GM03348 (cell line): ENCODE results near the gene LBH.

Source experiments
- DNase-seq: peaks from one replicate; pipeline ENCODE4 v3.0.0; 2012; ENCODE audit warnings: low spot score

Gene LBH

DNA sequence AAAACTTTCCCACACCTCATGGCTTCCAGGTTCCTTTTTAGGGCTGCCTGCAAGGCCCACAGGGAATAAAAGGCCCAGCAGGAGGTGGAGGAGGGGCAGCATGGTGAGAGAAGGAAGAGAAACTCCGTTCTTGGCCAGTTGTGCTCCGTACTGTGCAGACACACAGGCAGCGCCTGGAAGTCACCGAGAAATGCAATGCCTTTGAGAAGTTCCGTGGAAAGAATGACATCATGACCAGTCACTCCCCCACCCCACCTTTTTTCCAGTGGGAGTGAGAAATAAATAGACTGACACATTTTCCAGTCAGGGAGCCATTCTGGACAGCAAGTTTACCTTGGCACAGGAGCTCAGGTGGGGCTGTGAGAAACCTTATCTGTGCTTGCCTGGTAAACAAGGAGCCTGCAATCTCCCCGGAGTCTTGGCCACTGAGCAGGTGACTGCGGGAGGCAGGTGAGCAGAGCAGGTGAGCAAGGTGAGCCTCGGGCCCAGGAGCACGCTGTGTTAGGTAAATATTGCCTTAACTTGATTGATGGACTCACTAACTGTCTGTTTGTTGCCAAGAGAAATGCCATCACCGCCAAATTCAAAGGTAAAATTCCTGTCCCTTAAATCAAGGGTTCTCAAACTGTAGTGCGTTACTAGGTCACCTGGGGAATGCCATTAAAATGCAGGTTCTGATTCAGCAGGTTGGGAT lies 13.5 kb upstream of the LBH start:
- DNase-seq, result no peak

DNA sequence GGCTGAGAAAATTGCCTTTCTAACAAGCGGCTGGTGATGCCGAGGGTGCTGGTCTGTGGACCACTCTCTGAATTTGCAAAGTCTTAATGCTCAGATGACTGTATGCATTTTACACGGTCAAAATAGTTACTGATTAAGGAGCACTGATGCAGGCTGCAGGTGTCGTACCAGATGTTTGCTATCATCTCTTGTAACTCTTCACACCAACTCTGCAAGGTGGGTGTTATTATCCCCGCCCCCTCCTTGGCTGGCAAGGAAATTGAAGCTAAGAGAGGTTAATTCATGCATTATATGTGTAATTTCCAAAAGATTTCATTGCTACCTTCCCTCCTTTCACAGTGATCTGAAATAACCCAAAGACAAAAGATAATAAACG lies 13.0 kb upstream of the LBH start:
- no peak for DNase-seq

DNA sequence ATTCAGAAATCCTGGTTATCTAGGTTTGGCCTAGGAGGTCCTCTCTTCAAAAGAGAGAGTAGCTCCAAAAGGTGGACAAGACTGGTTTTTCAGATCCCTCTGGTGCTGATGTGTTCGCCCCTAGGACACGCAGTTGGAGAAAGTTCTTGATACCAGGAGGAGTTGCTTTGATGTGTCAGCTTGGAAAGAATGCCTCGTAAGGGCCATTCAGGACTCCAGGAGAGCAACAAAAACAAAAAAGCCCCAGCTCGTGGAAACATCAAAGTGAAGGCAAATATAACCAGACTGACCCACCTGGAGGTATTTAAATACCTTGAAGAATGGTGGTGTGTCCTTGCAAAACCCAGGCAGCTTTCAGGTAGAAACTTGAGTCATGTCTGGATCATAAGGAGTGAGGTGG lies 12.5 kb upstream of the LBH start:
- no peak for DNase-seq

DNA sequence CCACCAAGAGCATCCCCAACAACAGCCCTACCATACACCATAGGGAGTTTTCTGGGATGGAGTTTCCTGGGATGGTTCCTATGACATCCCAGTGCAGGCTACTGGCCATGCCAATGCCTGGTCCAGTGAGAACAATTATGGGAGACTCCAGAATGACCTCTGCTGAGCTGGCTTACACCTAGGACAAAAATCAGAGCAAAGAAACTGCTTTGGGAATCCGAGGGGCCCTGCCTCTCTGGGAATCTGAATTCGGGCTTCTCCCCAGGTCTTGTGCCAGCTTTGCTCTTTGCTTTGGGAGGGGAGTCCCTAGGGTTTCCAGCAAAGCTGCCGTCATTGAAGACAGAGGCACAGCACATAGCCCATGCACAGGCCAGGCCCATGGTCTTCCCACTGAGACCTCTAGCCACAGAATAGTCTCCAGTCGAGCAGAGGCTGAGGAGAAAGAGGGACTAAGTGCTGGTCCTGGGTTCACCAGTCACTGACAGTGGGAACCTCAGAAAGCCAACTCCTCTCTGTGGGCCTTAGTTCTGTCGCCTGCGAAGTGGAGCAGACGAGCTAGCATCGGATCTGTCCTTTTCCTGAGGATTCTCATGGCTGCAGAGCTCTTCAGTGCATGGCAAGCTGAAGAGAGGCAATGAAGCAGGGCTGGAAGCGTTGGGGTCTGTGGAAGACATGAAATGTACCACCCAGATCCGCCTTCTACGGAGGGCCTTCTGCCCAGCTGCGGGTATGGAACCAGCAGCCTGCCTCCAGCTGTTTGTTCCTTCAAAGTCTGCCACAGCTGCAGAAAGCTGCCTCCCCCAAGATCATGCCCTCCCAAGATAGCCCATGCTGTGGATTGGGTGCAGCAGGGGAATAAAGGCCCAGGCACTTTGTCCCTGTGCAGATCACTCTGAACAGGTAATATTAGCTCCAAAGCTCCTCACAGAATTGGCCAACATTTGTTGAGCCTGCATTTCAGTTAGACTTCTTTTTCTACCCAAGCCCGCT lies 11.2 kb upstream of the LBH start:
- no peak for DNase-seq

DNA sequence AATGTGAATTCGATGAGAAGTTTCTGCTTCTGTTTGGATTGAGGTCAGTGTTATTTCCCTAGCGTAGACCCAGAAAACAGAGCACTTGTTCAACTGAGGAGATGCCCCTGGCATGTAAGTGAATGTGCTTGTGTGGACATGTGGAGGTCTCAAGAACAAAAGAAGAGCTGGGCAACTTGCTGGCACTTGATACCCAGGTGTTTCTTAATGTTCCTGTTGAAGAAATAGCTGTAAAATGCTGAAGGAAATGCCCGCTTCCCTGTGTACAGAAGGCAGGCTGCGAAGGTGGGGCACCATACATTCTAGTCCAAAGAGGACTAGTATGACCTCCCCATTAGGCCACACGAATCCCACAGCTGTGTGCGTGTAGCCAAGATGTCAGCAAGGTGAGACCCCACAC lies 9.8 kb upstream of the LBH start:
- no peak for DNase-seq

DNA sequence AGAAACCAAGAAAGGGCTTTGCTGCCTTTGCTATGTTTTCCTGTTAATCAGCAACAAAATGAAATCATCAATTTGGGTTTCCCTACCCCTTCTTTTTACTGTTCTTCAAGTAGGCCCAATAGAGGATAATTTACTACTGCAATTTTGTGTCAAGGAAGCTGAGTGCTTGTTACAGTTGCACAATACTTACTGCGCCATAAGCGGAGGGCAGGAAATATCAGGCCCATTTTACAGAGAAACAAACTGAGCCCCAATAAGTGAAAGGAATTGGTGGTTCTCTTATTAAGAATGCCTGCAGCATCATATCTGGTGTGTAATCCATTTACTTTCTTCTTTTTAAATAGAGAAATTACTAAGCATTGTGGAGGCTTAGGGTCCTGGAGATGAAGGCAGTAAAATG lies 9.3 kb upstream of the LBH start:
- no peak for DNase-seq

DNA sequence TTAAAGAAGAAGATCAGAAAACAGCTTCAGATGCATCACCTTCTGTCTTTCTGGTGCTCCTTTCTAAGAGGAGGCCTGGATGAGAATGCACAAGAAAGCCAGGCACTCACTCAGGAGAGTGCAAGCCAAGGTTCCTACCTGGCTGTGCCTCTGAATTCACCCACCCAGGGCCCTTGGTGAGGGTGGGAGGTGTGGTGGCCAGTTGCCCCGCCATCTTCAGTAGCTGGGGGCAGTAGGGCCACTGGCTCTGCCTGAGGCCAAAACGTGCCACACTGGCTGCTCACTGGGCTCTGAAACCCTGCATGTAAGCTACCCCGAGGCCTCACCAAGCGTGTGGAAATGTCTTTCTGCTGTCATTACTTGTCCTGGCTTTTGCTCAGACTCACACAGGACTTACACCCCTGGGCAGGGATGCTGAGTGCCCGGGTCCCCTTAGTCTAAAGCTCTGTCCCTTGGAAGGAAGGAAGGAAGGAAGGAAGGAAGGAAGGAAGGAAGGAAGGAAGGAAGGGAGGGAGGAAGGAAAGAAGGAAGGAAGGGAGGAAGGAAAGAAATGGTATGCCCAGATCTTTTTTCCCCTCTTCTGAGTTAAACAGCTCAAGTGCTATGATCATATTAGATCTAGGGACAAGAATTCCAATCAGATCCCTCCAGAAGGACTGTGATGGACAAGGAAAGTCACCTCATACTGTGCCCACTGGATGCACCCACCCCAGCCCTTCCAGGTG lies 8.5 kb upstream of the LBH start:
- no peak for DNase-seq

DNA sequence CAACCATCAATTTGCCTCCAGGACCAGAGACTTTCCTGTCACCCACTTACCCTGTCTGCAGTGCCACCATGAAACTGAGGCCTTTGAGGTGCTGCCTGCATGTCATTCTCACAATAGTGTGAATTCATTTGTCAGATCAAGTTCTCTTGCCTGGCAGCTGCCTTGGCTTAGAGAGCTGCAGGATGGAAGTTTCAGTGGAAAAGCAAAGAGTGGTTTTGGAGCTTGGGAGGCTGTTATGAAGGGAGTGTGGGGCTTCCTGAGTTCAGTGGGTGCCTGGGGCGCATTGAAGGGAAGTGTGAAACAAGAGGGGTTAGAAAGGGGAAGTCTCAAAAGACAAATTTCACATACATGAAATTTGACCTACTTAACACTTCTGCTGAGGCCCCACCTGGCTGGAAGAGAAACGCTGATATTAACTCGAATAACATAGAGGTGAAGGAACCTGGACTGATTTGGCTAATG lies 7.9 kb upstream of the LBH start:
- DNase-seq, result no peak

DNA sequence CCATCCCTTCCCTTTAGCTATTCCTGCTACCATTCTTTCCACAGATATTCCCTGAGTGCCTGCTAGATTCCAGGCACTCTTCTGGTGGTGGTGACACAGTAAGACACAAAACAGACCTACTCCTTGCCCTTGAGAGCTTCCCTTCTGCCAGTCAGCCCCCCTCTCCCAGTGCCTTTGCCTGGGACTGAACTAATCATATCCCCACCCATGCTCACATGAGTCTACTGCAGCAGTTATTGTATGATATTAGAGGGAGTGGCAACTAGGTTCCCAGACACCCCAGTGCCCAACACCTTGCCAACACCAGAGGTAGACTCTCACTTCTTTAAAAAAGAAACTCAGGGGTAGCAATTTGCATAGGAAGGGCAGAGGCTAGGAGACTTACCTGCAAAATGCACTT lies 7.2 kb upstream of the LBH start:
- DNase-seq, result no peak

DNA sequence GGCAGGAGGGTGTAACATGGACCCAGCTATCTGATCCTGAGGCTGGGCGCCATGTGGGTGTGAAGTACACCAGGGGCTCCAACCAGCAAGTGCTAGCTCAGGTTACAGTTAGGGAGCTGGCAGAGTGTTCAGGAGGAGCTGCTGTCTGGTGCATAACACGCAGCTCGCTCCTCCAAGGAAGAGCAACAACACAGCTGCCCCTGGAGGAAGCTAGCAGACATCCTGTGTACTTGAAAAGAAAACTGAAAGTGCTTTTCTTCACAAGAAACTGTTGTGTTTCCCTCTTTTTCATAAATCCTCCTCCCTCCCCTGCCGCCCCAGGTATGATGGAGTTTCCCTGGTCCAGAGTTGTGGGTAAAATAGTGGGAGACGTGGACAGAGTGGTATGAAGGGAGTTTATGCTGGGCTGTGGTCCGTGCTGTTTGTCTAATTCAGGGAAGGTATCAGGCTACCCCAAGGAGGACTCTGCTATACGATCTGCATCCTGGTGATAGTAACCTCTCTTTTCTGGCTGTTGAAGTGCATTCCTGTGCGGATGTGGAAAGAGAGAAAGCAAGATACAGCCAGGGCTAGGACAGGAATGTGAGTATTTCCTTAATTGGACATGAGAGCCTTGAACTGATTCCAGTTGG lies 6.1 kb upstream of the LBH start:
- DNase-seq, result peak; percentile 80

DNA sequence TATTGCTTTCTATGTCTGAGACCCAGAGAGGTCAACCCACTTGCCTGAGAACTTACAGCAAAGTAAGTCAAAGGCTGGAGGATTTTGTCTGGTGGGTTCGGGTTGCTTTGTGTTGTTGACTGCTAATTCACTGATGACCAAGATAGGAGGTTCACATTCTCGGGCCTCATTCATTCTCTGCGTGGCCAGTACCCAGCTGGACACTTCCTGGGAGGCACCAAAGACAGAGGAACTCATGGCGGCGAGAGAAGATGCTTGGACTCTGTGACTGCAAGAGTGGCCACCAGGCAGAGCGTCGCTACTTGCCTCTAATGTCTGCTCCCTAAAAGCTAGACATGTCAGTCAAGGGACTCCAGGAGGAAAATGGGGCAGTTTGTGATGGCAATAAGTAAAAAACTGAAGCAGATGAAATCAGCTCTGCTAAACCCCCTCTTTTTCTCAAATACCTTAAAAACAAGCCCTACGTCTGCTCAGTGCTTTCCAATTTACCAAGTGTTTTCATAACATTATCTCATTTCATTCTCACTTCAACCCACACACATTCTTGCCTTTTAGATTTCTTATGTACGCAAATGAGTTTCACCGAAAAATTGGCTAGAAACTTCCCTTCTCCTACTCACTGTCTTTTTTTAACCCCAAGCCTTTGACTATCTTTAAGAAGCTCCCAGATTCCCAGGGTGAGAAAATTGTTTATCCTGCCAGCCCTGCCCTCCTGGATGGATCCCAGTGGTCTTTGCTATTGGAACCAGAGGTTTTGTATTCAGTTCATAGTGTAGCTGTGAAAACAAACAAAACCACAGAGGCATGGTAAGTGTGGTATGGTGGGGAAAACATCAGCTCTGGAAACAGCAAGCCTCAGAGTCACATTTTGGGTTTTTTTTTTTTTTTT lies 4.9 kb upstream of the LBH start:
- peak; percentile 39 for DNase-seq

DNA sequence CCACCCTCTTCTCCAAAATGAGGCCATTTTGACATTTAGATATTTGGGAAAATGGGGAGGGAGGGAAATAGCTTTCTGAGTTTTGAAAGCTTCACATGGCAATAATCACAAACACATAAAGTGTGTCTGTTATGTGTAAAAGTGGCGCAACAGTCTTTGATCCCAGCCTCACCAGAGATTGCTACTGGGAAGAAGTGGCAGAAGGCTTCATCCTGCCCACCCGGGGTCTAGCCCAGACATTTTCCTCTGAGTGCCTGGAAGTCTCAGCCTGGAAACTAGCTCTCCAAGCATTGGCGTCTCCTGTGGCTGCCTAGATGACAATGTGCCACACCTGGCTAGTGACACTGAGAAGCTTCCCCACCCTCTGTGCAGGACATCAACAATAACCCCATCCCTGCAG lies 1.7 kb upstream of the LBH start:
- DNase-seq, result no peak

DNA sequence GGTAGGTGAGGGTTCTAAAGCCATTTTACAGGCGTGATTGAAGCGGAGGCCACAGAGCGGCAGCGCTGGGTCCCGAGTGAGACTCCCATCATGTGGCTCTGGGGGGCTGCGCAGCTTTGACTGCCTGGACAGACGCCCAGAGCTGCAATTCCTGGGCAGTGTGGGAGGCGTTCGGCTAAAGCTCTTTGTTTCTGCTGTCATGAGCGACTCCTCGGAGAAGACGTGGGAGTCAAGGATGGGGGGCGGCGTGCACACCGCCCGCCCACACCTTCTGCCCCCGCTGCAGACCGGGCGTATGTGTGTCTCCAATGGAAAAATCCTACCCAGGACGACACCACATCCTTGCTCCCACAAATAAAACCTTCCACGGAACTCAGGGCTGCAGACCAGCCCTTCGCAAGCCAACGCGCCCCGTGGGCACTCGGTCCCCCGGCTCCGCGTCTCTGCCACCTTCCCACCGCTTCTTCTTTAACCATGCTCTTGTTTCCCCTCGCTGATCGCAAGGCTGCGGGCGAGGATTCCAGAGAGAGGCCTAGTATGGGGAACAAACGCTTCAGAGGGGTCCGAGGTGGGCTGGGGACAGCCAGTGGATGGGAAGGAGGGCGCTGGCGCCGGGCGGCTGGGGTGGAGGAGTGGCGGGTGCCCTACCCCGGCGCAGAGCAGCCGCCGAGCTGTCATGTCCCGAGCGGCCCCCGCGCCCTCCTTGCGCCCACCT lies 680 bp upstream of the LBH start:
- peak; percentile 30 for DNase-seq

DNA sequence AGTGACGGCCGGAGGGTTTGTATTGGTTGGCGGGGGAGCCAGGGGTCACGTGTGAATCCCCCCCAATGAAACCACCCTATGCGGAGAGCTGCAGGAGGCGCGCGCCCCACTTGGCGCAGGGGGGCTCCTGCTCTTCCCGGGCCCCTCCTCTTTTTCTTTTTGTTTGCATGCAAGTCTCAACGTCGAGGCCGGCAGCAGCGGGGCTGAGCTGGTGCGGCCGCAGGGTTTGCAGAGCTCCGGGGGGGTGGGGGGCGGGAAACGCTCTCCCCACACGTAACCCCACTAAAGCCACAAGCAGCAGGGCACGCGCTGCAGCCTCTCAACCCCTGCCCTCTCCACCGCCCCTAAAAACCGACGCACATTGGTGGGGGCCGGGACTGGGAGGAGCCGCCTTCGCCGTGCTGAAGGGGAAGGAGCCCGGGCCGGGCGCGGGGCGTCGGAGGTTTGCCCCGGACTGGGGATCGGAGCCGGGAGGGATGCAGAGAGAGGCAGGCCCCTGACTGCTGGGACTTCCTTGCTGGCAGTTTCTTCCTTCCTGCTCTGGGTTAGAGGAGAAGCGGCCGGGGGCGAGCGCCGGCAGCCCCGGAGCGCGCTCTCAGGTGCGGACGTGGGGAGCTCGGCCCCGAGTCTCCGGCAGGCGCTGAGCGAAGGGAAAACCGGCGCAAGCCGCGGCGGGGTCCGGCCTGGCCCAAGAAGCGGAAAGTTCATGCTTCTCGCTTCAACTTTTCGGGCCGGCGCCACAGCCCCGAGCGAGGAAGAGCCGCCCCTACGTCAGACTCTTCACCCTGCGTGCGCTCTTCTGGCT lies 864 bp downstream of the LBH start:
- DNase-seq, result peak; percentile 75

DNA sequence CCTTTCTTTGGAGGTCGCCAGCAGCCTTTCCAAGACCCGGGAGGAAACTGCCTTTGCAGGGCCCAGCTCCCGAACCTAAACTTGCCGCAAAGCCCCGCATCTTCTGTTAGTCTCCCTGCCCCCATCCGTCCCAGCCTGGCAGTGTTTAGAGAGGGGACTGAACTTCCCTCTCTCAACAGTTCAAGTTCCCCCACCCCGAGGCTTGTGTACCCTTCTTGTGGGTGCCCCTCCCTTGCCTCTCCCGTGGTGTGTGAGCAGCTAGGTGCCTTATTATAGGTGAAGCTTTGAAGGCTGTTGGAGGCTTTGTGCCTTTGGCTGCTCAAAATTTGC lies 1.4 kb downstream of the LBH start:
- DNase-seq, result no peak

DNA sequence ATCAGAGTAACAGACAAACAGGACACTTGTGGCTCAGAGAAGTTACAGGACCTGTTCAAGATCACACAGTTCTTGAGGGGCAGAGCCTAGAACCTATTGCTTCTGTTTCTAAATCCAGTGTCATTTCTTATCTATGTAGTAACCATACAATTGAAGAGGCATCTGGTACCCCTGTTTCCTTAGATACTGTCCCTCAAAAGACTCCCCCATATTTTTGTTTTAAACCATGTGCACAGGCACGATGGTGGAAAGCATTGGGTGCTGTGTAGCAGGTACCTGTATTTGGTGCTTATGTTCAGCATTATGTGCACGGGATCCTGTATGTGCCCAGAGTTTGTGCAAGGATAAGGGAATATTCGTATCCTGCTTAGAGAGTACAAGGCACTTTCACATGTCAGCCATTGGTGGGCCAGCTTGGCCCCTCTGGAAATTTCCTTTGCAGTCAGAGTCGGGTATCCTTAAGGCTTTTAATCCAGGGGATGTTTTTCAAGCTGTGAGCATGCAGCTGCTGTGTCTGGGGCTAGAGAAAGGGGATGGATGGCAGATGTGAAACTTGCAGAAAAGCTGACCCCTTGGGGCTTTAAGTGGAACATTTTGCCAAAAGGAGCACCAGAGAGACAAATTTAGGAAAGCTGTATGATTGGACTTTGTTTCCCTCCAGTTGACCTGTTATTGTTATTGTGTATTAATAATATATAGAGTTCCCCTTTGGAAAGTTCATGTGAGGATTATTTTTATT lies 2.1 kb downstream of the LBH start:
- no peak for DNase-seq

DNA sequence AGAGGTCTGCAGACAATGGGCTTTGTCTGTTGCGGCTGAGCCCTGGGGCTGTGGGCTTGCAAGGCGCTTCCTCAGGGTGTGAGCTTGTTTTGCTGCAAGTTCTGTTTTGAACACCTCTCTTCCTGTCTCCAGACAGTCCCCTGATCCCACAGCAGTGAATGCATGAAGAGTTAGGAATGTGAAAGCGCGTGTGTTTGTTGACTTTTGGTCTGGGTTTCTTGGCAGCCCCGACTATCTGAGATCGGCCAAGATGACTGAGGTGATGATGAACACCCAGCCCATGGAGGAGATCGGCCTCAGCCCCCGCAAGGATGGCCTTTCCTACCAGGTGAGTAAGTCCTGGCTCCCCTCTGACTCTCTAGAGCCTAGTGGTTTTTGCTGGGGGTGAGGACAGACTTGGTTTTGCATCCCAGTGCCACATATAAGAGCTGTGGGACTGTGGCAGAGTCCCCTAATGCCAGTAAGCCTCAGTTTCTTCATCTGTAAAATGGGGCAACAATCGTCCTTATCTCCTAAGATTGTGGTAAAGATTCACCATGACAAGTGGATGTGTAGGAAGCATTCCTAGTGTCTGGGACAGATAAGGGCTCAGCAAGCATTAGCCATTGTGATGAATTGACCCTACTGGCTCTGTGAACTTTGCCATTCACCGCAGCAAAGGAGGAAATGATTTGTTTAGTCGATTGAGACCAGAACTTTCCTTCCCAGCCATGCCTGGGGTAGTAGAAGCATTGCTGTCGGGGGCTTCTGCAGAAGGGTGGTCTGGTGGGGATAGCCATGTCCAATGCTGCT lies 3.0 kb downstream of the LBH start:
- peak; percentile 85 for DNase-seq

DNA sequence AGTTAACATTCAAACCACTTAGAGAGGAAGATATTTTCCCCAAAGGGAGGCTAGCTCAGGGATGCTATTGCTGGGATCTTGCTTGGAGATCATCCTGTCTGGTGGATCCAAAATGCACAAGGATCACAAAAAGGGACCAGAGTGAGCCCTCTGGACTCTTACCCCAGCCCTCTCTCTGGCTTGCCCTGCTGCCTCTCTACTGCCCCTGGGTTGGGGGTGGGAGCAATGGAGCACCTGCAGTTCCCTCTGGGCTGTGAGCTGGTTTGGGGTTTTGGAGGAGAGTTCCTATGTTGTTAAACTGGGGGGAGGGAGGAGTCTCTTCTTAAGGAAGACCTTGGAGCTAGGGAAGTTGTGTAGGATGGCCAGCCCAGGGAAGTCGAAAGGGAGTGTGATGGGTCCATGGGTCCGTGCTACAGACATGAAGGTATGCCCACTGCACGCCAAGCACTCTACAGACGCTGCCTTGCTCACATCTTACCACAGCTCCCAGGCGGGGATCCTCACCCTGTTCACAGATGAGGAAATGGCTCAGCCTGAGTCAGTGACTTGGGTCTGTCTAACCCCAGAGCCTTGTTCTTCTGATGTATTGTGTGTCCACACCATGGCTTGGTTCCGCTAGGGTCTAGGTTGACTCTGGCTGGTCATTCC lies 3.8 kb downstream of the LBH start:
- peak; percentile 42 for DNase-seq
